IPS-18c (cell line): ENCODE measurements around the gene SCYGR2.

Experiments used
- H3K4me3 ChIP-seq: 2 replicates; pipeline ENCODE4 v1.7.0; 2013; ENCODE audit warnings: low read depth, mild to moderate bottlenecking, low read length, moderate library complexity; ENCODE audit not compliant: insufficient read depth
- H3K9me3 ChIP-seq: one replicate; pipeline ENCODE4 v1.6.1; 2013; ENCODE audit warnings: mild to moderate bottlenecking, low read length, moderate library complexity; ENCODE audit not compliant: control insufficient read depth, insufficient read depth

SCYGR2 gene

DNA sequence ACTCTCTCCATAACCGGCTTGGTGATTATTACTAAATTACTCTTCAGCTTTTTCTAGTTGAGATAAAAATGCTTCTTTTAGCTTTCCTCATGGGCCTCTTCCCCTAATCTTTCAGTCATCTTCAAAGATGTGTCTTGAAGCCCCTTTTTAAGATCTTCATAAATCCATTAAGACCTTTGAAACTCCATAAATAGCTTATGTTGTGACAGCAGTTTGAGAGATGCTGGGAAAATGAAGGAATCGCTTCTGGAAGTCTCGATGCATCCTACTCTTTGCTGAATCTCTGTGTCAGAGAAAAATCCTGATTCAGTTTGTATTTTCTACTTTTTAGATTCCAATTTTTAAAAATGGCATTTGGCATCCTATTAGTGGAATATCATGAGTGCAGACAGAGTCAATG, 31.6 kb downstream of the SCYGR2 start:
- H3K9me3 ChIP-seq = no peaks in the 10 kb centered on the region
- no peak overlapping the region for H3K4me3 ChIP-seq

DNA sequence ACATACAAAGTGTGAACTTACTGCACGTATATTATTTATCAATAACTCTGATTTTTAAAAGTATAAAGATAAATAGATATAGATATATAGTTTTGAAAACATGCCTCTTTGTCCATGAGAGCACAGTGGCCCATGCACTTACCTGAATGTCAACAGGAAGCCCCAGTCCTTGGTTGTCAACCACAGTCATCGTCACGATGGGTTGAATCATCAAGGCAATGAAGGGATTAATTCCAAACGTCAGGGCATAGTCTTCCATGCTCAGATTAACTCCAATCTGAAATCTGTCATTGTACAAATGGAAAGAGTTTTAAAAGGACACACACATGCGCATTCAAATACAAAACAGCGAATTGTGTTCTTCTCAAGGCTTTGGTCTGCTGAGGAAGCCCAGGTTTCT, 34.1 kb downstream of the SCYGR2 start:
- H3K9me3 ChIP-seq = no peaks in the 10 kb centered on the region
- no peak overlapping the region for H3K4me3 ChIP-seq

DNA sequence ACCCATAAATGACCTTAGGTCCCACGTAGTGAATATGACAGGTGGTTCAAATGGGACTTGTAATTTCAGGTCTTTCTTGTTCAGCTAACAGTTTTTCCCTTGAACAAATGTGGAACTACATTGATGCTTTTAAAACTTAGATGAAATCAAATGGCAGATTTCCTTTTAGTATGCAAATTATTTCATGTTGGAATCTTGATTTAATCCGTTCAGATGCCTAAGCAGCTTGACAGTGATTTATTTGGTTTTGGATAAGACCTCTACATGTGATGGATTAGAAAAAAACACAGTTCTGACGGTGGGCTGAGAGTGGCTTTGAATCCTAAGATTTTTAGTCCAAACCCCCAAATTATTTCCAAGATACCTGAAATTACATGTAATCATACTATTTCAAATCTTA, 35.5 kb downstream of the SCYGR2 start:
- no peak overlapping the region for H3K4me3 ChIP-seq
- no peaks in the 10 kb centered on the region for H3K9me3 ChIP-seq

DNA sequence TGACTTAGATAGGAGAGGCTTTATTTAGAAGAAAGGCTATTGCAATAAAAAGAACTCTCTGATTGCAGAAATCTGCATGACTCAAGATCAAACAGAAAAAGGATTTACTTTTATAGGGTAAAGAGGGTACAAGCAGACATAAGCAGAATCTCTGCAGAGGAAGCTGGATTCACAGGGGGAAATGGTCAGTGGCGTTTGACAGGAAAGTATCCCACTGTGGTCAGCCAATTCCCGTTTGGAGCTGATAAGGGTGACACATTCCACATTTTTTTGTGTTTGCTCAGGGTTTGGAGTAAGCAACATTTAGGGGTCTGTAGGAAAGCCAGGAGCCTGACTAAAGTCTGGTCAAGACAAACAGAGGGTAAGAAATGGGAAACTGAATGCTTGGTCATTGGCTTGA, 44.0 kb downstream of the SCYGR2 start:
- Histone ChIP-seq H3K4me3 (no peak overlapping the region), H3K9me3 (no peaks in the 10 kb centered on the region)

DNA sequence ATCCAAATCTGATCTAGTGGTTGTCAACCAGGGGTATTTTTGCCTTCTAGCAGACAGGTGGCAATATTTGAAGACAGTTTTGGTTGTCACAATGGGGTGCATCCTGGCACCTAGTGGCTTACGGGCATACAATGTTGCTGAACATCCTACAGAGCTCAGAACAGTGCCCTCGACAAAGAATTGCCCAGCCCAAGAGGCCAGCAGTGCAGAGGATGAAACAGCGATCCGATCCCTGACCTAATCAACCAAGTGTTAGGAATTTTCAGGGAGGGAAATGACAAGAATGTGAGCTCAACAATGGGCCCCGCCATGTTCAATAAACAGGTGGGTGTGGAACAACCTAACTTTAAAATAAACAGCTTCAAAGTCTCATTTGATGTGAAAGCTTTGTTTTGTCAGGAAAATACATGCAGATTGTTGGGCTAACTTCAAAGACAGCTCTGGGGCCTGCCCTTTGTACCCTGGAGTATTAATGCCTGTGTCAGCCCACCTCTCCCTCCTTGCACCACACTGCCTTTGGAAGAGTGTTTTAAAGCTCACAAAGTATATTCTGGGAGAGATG, 45.4 kb downstream of the SCYGR2 start:
- Histone ChIP-seq H3K9me3 (no peaks in the 10 kb centered on the region), H3K4me3 (no peak overlapping the region)
